ENCODE measurements around the gene GRAPL. TPM values are rescaled to one million over a fixed set of nuclear protein-coding genes. Genes with fewer than 3 reads are reported as not detected.
A peak's percentile ranks its signal among the peaks of the same experiment; 100 is the strongest.
"Not testable (repeated sequence)": the region's sequence is repeated elsewhere in the genome, so short reads cannot be mapped to it uniquely, and the experiment has no call there.

Gene GRAPL
- total and polyA plus RNA-seq, 2 of the 4 experiments (the other 2 are of a cell fraction) = not detected

DNA sequence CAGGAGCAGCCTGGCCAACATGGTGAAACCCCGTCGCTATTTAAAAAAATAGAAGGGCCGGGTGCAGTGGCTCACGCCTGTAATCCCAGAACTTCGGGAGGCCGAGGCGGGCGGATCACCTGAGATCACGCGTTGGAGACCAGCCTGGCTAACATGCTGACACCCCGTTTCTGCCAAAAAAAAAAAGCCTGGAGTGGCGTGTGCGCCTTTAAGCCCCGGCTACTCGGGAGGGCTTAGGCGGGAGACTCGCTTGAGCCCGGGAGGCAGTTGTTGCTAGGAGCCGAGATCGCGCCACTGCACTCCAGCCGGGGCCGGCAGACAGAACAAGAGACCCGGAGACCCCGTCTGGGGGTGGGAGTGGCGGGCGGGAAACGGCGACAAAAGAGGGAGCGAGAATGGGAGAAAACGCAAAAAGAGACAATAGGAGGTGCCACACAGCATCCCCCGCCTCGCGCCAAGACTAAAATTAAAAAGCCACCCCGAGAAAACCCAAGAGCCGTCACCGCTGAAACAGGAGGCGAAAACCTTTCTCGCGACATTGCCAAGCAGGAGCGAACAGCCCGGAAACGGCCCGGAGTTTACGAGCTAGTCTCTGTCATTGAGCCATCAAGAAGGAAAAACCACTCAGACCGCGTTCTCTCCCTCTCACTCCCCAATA is 15.5 kb upstream of the GRAPL start:
- H4K91ac ChIP-seq (ENCODE audit: insufficient read depth, low read depth, low read length); H4K5ac ChIP-seq (ENCODE audit: low read depth, low read length); H4K8ac ChIP-seq (ENCODE audit: low read depth in 2 of 2, low read length in 2 of 2); H3K18ac ChIP-seq (ENCODE audit: low read depth, low read length); H3K27me3 ChIP-seq (ENCODE audit: control insufficient read depth, insufficient read depth, low read length); H3K14ac ChIP-seq (replicated peaks; ENCODE audit: low read depth, low read length); CTCF ChIA-PET; H2BK15ac ChIP-seq (ENCODE audit: low read depth, low read length); intact Hi-C loops (cut with micrococcal nuclease); H3K27ac ChIP-seq (ENCODE audit: insufficient read depth, low read length); H4K20me1 ChIP-seq (ENCODE audit: insufficient read depth, low read length); H3K9me3 ChIP-seq (ENCODE audit: control insufficient read depth, insufficient read depth, low read length); H2BK120ac ChIP-seq (ENCODE audit: low read depth, low read length); H3K23ac ChIP-seq (ENCODE audit: low read depth, low read length); H2AFZ ChIP-seq (replicated peaks; ENCODE audit: low read length, poor library complexity); H2BK5ac ChIP-seq (ENCODE audit: low read depth, low read length, poor library complexity, severe bottlenecking); H3K4me1 ChIP-seq (ENCODE audit: control insufficient read depth, insufficient read depth, low read length); H3K56ac ChIP-seq (ENCODE audit: extremely low read depth, insufficient read depth, low read length); H3K9ac ChIP-seq (ENCODE audit: low read depth, low read length); H2BK20ac ChIP-seq (ENCODE audit: low read depth, low read length); POLR2A ChIA-PET (ENCODE audit: unreplicated experiment); H2AK5ac ChIP-seq (ENCODE audit: low read depth, low read length); H3K79me1 ChIP-seq (ENCODE audit: low read depth in 1 of 2, low read length in 2 of 2); H3K4ac ChIP-seq (ENCODE audit: low read depth, low read length); H3K9me1 ChIP-seq (ENCODE audit: insufficient read depth, low read length); in situ Hi-C loops (cut with MboI; ENCODE audit: low sequenced_read_pairs); dilution Hi-C loops (cut with HindIII; ENCODE audit: low sequenced_read_pairs, unreplicated experiment); H2AK9ac ChIP-seq (replicated peaks; ENCODE audit: low read depth, low read length, poor library complexity); H3K36me3 ChIP-seq (ENCODE audit: control insufficient read depth, insufficient read depth, low read length): not testable (repeated sequence)
- TSS peak; percentile 100 for BruUV-seq (replicated peaks)
- H3K4me2 ChIP-seq (ENCODE audit: low read depth, low read length) = peak overlapping the region; percentile 81
- DNase-seq (peak; percentile 92), ATAC-seq (ENCODE audit: low read depth) (peak; percentile 27)
- TF ChIP-seq POLR2A (IDR thresholded peaks at IDR 0.05; ENCODE audit: low read depth, low read length) = peak; percentile 66
- TF ChIP-seq BHLHE40 (IDR thresholded peaks at IDR 0.05; ENCODE audit: low read depth, low read length) = 0 out of 2 replicates have a peak, but pooled peaks have one; percentile 22
- WGBS, 2 experiments (ENCODE audit: extremely low coverage in 2 of 2, insufficient read length in 1 of 2) = 0% methylated on average over 1 of the region's 47 CpGs; no CpG with 5 or more reads in 1 of the 2 experiments
- H3K4me3 ChIP-seq (ENCODE audit: insufficient read depth, low read depth, low read length) = peak overlapping the region; percentile 11; the same call in 1 of the 2 replicates

DNA sequence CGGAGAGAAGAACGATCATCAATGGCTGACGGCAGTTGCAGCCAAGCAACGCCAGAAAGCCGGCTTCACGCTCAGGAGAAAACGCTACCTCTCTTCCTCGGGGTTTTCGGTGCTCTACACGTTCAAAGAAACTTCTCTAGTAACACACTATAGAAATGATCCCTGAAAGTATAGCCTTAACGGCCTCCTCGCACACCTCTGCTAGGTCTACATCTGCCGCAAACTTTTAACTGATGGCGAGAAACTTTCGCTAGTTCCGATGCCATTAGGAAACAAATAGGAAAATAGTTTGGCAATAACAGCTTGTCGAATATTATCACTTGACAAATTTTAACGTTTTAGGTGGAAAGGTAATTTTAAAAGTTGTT is 14.9 kb upstream of the GRAPL start:
- H4K5ac ChIP-seq (ENCODE audit: low read depth, low read length); H3K56ac ChIP-seq (ENCODE audit: extremely low read depth, insufficient read depth, low read length); H3K23ac ChIP-seq (ENCODE audit: low read depth, low read length); H2AK5ac ChIP-seq (ENCODE audit: low read depth, low read length); CTCF ChIA-PET; H3K18ac ChIP-seq (ENCODE audit: low read depth, low read length); H3K27ac ChIP-seq (ENCODE audit: insufficient read depth, low read length); H3K4ac ChIP-seq (ENCODE audit: low read depth, low read length); intact Hi-C loops (cut with micrococcal nuclease); H4K8ac ChIP-seq (ENCODE audit: low read depth in 2 of 2, low read length in 2 of 2); dilution Hi-C loops (cut with HindIII; ENCODE audit: low sequenced_read_pairs, unreplicated experiment); ATAC-seq (ENCODE audit: low read depth); H3K4me3 ChIP-seq (ENCODE audit: insufficient read depth, low read depth, low read length); BruUV-seq (replicated peaks); H2BK20ac ChIP-seq (ENCODE audit: low read depth, low read length); H3K4me2 ChIP-seq (ENCODE audit: low read depth, low read length); H2BK120ac ChIP-seq (ENCODE audit: low read depth, low read length); POLR2A ChIA-PET (ENCODE audit: unreplicated experiment); H3K79me1 ChIP-seq (ENCODE audit: low read depth in 1 of 2, low read length in 2 of 2); H2AFZ ChIP-seq (replicated peaks; ENCODE audit: low read length, poor library complexity); H3K14ac ChIP-seq (replicated peaks; ENCODE audit: low read depth, low read length); H2BK5ac ChIP-seq (ENCODE audit: low read depth, low read length, poor library complexity, severe bottlenecking); H2AK9ac ChIP-seq (replicated peaks; ENCODE audit: low read depth, low read length, poor library complexity); H4K91ac ChIP-seq (ENCODE audit: insufficient read depth, low read depth, low read length); H3K9me3 ChIP-seq (ENCODE audit: control insufficient read depth, insufficient read depth, low read length); H3K36me3 ChIP-seq (ENCODE audit: control insufficient read depth, insufficient read depth, low read length); H4K20me1 ChIP-seq (ENCODE audit: insufficient read depth, low read length); in situ Hi-C loops (cut with MboI; ENCODE audit: low sequenced_read_pairs); H3K4me1 ChIP-seq (ENCODE audit: control insufficient read depth, insufficient read depth, low read length); H3K27me3 ChIP-seq (ENCODE audit: control insufficient read depth, insufficient read depth, low read length); H3K9ac ChIP-seq (ENCODE audit: low read depth, low read length); H2BK15ac ChIP-seq (ENCODE audit: low read depth, low read length); H3K9me1 ChIP-seq (ENCODE audit: insufficient read depth, low read length): not testable (repeated sequence)
- WGBS, 2 experiments (ENCODE audit: extremely low coverage in 2 of 2, insufficient read length in 1 of 2) = no CpG with 5 or more reads among the region's 18 CpGs
- DNase-seq = peak; percentile 3

Measured in IMR-90 (cell line).